Prostate gland (tissue), 2 donors: ENCODE measurements around the gene RAP1GAP. TPM values are rescaled to one million over a fixed set of nuclear protein-coding genes. Genes with fewer than 3 reads are reported as not detected.

Experiments
- DNase-seq: peaks from one replicate; pipeline ENCODE4 v3.0.0-alpha.2; 2019; ENCODE audit warnings: low spot score
- H3K27ac ChIP-seq, 2 donors: fragments of 200-600 bp; sonication (generic); 2 replicates each; pipeline ENCODE4 v1.5.1; 2017 to 2019
- H3K27me3 ChIP-seq: fragments of 200-600 bp; sonication (generic); replicated peaks from 2 replicates; pipeline ENCODE4 v1.5.1; 2019; ENCODE audit not compliant: insufficient read depth
- H3K36me3 ChIP-seq, 2 donors: fragments of 200-600 bp; sonication (generic); 1 replicate in 1 of 2; 2 replicates in 1 of 2; pipeline versions ENCODE4 v1.5.1 to v1.8.1; 2017 to 2019
- H3K4me1 ChIP-seq: fragments of 200-600 bp; sonication (generic); replicated peaks from 2 replicates; pipeline ENCODE4 v1.5.1; 2019
- H3K4me3 ChIP-seq, 2 donors: fragments of 200-600 bp; sonication (generic); 2 replicates each; pipeline ENCODE4 v1.5.1; 2017 to 2019
- H3K9me3 ChIP-seq: fragments of 200-600 bp; sonication (generic); 2 replicates; pipeline ENCODE4 v1.5.1; 2017
- CTCF ChIP-seq, 4 experiments: fragments of 200-600 bp in 2 of 4; fragments of 450-650 bp in 2 of 4; sonication (generic) in 2 of 4; IDR thresholded peaks; 1 replicate in 3 of 4; 2 replicates in 1 of 4; pipeline ENCODE4 v1.5.1; 2016 to 2019; ENCODE audit warnings: antibody characterized with exemption in 4 of 4, mild to moderate bottlenecking in 2 of 4, moderate library complexity in 2 of 4
- POLR2A ChIP-seq: fragments of 450-650 bp; IDR thresholded peaks from one replicate; pipeline ENCODE4 v1.6.1; 2016; ENCODE audit warnings: antibody characterized with exemption, mild to moderate bottlenecking
- POLR2AphosphoS5 ChIP-seq: sonication (generic); formaldehyde crosslinking; IDR thresholded peaks from one replicate; pipeline ENCODE4 v1.6.1; 2017; ENCODE audit warnings: antibody characterized with exemption
- WGBS: methylation state at CpG from one replicate; pipeline ENCODE4 v1.1.5; 2018; 5-methylcytosine and 5-hydroxymethylcytosine counted together
- intact Hi-C: fragments of 100-400 bp; cut with DNase I; formaldehyde crosslinking; loops from one replicate; pipeline ENCODE4 v1.14.2; 2022
- total RNA-seq, 2 donors: library from RNA; depleted of rRNA; stranded (reverse); fragments of >200 nt; gene quantifications; one replicate each; pipeline ENCODE4 v1.1.0, GENCODE V29; 2016

Gene RAP1GAP
- total RNA-seq, 2 donors from 2014 or later = 22.9 to 36.1 TPM

GRCh38 chr1:21590126-21590880, 78.9 kb downstream of the RAP1GAP start:
- Histone ChIP-seq H3K9me3 (no peaks in the 10 kb centered on the region), H3K27ac (no peak overlapping the region), H3K27me3 (no peaks in the 10 kb centered on the region), H3K36me3 (no peaks in the 10 kb centered on the region), H3K4me1 (no peaks in the 10 kb centered on the region), H3K4me3 (no peak overlapping the region)
- TF ChIP-seq POLR2AphosphoS5 = no peak
- no peak for TF ChIP-seq CTCF (IDR thresholded peaks at IDR 0.05)
- no peak for TF ChIP-seq POLR2A
- 40% methylated on average over 17 of the region's 23 CpGs for WGBS
- intact Hi-C loops = no loop called here
- no peak for DNase-seq

GRCh38 chr1:21589618-21590017, 79.5 kb downstream of the RAP1GAP start:
- Histone ChIP-seq H3K36me3 (no peaks in the 10 kb centered on the region), H3K9me3 (no peaks in the 10 kb centered on the region), H3K27me3 (no peaks in the 10 kb centered on the region), H3K27ac (no peak overlapping the region), H3K4me1 (no peaks in the 10 kb centered on the region), H3K4me3 (no peak overlapping the region)
- whole genome bisulfite sequencing = 73% methylated on average over 5 of the region's 5 CpGs
- TF ChIP-seq POLR2A (no peak), CTCF (IDR thresholded peaks at IDR 0.05) (no peak), POLR2AphosphoS5 (no peak)
- intact Hi-C loops = no loop called here
- no peak for DNase-seq

- no peak overlapping the region for H3K27ac ChIP-seq
- 89% methylated on average over 5 of the region's 5 CpGs for WGBS
- no peak for DNase-seq
- H3K36me3 ChIP-seq = no peaks in the 10 kb centered on the region
- no peaks in the 10 kb centered on the region for H3K9me3 ChIP-seq
- no peak overlapping the region for H3K4me3 ChIP-seq
- intact Hi-C loops = no loop called here
- TF ChIP-seq CTCF (IDR thresholded peaks at IDR 0.05) (no peak), POLR2A (no peak), POLR2AphosphoS5 (no peak)
- H3K4me1 ChIP-seq = no peaks in the 10 kb centered on the region
- no peaks in the 10 kb centered on the region for H3K27me3 ChIP-seq
Observed at GRCh38 chr1:21587602-21587953, 81.6 kb downstream of the RAP1GAP start.

DNA sequence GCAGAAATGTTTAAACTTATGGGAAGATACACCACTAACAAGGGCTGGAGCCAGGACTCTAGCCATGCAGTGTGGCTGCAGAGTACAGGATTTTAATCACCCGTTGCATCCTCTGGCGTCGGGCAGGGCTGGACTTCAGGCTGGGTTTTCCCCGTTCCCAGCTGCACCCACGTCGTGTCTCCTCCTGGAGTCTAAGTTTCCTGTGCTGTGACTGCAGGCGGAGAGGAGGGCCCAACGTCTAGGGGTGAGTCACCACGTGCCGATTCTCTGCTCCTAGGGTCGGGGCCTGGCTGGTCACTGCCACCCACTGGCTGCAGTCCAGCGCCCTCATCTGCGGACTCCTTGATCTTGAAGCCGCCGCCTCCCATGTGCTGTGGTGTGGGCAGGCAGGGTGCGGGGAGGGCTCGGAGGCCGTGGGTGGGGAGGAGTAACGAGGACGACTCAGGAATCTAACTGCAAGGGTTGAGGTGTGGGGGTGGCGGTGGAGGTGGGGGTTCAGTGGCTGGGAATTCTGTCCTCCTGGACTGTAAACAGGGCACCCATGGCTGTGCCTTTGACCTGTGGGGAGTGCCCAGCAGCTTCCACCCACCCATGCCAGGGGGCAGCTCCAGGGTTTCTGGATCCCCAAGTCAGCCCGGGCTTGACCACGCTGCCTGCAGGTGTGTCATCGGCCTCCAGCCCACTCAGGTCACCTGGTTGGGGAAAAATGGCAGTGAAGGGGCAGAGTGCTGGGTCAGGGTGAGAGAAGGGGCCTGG, 82.1 kb downstream of the RAP1GAP start:
- WGBS = 27% methylated on average over 24 of the region's 24 CpGs
- no peak for DNase-seq
- H3K4me3 ChIP-seq = no peak overlapping the region
- intact Hi-C loops = no loop called here
- no peaks in the 10 kb centered on the region for H3K27me3 ChIP-seq
- no peaks in the 10 kb centered on the region for H3K4me1 ChIP-seq
- TF ChIP-seq POLR2A (no peak), CTCF (IDR thresholded peaks at IDR 0.05) (no peak), POLR2AphosphoS5 (no peak)
- H3K9me3 ChIP-seq = no peaks in the 10 kb centered on the region
- no peak overlapping the region for H3K27ac ChIP-seq
- H3K36me3 ChIP-seq = no peaks in the 10 kb centered on the region
